Nucleus accumbens (tissue), 56 donors: ENCODE data around the gene RNASEH2C.
A peak's percentile ranks its signal among the peaks of the same experiment; 100 is the strongest.
"Not testable (repeated sequence)": the region's sequence is repeated elsewhere in the genome, so short reads cannot be mapped to it uniquely, and the experiment has no call there.

Experiments used
- DNase-seq, 56 donors: peaks; one replicate each; lab custom pipeline; 2025; lab: John Stamatoyannopoulos, UW

The RNASEH2C gene

DNA sequence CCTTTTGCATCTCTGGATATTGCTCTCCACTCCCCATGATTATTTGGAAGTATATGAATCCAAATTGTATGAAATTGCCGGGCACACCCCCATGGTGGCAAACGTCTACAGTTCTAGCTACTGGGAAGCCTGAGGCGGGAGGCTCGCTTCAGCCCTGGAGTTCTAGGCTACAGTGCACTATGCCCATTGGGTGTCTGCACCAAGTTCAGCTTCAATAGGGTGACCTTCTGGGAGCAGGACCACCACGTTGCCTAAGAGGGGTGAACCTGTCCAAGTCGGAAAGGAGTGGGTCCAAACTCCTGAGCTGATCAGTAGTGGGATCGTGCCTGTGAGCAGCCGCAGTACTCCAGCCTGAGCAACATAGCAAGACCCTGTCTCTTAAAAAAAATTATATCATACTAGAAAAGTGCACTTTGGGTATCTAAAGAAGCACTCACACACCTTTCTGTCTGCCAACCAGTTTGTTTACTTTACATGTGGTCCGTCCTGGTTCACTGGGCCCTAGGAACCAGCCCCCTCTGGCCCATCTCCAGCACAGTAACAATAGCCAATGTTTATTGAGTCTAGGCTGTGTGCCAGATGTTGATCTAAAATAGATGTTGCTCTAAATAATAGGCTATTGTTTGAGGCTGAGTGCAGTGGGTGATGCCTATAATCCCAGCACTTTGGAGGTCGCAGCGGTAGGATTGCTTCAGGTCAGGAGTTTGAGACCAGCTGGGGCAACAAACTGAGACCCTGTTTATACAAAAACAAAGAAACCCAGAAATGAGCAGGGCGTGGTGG is 24.9 kb downstream of the RNASEH2C start:
- peak in 42 of 56 donors; percentile 8 to 77 (median 43) for DNase-seq

DNA sequence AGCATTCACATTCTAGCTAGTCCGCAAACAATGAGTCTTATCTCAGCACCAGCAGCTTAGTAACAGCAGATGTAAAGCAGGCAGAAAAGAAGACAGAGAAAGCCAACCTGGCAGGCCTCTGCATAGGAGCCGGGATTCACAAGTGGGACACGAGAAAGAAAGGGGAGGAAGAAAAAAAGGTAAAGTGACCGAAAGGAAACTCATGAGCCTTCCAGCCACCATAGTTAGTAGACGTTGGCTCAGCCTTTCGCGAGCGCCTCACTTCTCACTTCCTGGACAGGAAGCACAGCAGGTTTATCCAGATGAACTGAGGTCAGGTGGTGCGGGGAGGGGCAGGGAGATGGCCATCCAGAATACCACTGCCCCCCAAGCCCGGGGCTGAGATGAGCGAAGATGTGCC is 28.2 kb downstream of the RNASEH2C start:
- no peak for DNase-seq

DNA sequence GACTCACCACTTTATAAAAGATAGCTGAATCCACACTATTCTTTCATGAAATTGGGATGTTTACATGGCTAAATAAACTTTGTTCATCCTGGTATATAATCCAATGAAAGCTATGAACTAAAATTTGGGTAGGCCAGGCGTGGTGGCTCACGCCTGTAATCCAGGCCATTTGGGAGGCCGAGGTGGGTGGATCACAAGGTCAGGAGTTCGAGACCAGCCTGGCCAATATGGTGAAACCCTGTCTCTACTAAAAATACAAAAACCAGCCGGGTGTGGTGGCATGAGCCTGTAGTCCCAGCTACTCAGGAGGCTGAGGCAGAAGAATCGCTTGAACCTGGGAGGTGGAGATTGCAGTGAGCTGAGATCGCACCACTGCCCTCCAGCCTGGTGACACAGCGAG is 28.8 kb downstream of the RNASEH2C start:
- DNase-seq = not testable (repeated sequence)

DNA sequence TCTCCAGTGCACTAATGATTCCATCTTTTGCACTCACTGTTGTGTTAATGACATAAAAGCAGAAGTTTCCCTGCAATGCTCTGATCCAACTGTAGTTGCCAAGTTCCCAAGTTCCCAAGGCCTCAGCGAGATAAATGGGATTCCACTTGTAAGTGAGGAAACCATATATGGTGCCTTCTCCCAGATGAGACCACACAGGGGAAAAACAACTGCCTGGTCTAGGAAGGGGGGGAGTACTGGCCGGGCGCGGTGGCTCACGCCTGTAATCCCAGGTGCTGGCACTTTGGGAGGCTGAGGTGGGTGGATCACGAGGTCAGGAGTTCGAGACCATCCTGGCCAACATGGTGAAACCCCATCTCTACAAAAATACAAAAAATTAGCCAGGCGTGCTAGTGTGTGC is 34.6 kb downstream of the RNASEH2C start:
- DNase-seq = no peak

DNA sequence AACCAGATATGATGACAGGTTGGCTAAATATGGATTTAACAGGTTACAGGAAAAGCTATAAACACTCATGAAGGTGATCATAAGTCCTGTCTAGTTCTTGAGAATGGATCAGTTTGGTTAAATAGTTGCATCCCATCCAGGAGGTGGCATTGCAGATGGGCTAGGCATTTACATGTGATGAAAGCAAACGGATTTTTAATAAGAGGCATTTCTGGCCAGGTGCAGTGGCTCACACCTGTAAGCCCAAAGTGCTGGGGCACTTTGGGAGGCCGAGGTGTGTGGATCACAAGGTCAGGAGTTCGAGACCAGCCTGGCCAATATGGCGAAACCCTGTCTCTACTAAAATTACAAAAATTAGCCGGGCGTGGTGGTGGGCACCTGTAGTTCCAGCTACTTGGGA is 37.1 kb downstream of the RNASEH2C start:
- DNase-seq = not testable (repeated sequence)

DNA sequence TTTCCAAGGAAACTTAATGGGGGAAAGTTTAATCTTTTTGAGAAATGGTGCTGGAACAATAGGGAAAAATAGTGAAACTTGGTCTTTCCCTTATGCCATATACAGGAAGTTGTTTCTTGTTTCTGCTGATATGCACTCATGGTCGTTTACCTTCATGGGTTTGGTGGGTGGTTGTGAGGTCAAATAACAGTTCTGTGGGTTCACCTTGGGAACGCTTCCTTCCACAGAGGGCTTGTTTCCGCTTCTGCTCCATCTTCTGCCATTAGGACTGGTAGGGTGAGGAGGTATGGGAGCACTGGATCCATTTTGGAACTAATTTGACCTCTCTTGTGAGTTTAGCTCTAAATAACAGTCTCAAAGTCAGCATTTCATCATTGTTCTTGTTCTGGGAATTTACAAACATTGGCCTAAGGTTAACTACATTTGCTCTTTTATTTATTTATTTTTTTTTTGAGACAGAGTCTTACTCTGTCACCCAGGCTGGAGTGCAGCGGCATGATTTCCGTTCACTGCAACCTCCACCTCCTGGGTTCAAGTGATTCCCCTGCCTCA is 40.3 kb downstream of the RNASEH2C start:
- no peak for DNase-seq

DNA sequence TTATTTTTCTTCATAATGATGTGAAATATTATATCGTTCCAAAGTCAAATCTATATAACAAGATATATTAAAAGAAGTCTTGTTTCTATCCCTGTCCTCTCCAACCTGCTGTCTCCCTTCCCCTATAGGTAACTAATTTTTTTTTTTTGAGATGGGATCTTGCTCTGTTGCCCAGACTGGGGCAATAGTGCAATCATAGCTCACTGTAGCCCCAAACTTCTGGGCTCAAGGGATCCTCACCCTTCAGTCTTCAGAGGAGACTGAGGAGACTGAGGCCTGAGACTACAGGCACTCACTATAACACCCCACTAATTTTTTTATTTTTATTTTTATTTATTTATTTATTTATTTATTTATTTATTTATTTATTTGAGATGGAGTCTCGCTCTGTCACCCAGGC is 47.6 kb downstream of the RNASEH2C start:
- DNase-seq = no peak

DNA sequence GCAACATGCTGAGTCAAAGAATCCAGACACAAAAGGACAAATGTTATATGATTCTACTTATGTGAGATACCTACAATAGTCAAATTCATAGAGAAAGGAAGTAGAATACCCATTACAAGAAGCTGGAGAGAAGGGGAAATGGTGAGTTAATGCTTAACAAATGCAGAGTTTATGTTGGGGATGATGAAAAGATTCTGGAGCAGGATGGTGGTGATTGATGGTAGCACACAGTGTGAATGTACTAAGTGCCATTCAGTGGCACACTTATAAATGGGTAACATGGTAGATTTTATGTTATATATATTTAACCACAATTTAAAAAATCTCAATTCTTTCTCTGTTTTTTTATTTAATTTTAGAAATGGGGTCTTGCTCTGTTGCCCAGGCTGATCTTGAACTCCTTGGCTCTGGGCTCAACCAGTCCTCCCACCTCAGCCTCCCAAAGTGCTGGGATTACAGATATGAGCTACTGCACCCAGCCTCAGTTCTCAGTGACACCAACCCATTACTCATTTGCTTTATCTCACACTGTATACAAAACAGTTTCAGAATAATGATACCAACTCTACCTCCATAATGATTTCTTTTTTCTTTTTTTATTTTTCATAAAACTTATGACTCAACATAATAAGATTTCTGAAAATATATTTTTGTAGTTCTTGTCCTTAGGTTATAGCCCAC is 48.3 kb downstream of the RNASEH2C start:
- no peak for DNase-seq
